ENCODE results near the gene JAZF1.
A peak's percentile ranks its signal among the peaks of the same experiment; 100 is the strongest.

Gene JAZF1

DNA sequence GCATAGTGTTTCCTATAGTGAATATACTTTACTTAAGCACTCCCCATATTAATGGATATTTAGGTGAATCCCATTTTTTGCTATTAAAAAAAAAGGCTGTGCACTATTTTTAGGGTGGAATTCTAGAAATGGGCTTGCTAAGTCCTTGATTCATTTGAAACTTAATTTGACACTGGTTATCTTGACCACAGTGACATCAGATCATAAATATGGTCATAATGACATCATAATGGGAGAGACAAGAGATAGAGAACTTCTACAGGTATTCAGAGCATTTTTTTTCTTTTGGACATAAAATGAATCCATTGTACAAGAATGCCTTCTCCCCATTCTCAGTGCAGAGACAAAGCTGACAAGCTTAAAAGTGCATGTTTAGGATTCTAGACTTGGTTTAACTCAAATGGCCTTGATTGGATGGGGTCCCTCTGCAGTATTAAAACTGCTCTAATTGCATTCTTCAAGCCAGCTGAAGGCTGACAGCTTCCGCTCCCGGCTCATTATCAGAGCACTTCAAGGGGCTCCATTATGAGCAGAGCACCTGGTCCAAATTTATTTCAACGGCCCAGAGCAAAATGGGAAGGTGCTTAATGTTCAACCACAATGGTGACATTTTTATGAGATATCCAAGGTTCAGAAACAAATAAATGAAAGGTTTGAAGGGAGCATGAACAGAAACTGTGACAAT, 104.8 kb downstream of the JAZF1 start:
- no peak for DNase-seq (ENCODE audit: low read depth)

DNA sequence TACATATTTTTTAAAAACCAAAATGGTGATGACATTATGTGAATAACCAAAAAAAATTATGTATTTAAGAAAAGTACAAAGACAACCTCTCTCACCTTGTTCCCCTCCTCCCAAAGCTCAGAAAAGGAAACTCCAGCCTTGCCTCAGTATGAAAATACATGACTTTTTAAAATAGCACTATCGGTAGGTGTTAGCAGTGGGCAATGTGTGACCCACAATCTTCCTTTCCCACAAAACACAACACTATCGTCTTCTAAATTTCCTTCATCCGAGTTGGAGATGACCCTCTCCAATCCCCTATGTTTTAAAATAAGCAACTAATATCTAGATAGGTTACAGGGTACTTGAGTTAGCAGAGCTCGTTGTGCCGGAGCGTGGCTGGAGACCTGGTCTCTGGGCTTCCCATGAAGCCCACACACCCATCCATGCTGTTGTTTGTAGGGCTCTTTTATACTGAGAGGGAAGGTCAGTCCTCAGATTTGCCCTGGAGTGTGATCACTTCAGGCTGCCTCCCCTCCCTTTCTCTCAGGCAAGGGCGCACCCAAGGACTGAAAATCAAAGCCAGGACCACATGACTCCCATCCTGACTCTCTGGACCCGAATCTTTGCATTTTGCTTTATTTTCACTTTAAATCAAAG, 107.6 kb downstream of the JAZF1 start:
- DNase-seq (ENCODE audit: low read depth): no peak

DNA sequence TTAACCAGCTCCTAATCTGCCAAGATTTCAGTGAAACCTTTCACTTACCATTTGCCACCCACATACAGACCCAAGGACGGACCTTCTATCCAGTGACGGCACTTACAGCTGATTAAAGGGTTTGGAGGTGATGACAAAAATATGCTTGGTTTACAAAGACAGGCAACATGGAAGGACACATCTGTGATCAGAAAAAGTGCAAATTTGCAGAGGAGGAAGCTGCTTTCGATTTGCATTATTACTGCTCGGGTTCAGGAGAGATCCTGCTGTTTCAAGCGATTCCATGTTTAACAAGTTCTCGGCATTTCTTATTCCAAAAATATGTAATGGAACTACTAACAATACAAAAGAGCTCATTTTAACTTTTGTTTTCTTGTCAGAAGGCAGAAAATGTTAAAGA, 109.0 kb downstream of the JAZF1 start:
- peak; percentile 42 for DNase-seq (ENCODE audit: low read depth)

DNA sequence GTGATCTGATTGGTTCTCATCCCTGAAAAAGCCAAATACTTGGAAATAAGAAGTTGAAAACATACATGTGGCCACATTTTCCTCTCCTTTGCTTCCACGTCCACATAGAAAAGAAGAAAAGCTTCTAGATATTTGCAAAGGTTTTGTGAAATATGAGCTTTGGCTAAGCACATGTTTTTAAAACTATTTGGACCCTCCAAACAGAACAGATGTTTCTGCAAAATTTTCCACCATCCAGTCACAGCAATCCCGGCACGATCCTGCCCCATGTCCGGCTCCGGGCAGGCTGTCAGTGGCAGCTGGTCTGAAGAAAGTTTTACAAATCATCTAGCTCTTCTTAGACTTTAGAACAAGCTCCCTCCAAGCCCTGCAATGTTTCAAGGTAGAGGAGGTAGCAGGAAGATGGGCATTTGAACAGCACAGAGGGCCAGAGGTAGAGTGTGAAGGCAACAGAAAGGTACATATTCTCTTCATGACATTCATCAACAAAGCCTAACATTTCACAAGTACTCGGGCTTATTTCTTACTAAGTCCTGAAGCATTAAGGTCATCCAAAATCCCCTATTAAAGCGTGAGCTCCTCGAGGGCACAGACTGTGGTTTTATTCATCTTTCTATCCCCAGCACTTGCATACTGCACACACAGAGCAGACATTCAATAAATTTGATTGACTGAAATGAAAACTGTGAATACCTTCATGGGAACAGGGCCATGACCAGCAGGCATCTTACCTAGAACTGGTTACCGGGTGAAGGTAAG, 110.1 kb downstream of the JAZF1 start:
- DNase-seq (ENCODE audit: low read depth): no peak

DNA sequence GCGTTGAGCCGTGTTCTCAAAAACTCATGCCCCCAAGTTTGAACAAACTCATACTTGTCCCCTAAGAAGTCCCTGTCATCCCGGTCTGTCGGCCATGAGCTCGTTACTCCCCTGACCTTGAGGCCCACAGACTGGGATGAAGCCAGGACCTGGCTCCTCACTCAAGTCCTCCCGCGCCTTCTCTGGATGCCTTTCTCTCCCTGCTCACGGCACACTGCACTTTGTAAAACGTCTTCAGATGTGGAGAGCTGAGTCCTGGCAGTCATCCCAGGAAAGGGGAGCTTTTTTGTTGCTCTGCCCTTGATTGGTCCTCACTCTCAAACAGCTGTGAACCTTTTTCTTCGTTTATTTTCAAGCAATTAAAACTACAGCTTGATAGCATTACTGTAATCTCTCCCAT, 110.8 kb downstream of the JAZF1 start:
- no peak for DNase-seq (ENCODE audit: low read depth)

DNA sequence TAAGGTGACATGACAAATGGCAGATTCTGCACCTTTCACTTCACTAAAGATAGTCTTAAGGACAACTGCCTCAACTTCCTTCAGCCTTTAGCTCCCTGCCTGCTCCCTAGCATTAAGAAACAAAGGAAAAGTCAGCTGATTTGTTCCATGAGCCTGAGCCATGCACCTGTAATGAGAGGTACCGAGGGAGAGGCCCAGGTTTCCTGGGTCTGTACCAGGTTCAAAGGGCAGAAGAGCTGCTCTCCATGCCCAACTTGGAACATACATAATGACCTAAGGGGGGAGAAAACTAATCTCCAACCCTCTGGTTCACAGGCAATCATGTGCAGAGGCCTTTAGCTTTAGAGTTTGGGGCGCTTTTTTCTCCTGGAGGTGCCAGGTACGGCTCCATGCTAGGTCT, 111.2 kb downstream of the JAZF1 start:
- no peak for DNase-seq (ENCODE audit: low read depth)

DNA sequence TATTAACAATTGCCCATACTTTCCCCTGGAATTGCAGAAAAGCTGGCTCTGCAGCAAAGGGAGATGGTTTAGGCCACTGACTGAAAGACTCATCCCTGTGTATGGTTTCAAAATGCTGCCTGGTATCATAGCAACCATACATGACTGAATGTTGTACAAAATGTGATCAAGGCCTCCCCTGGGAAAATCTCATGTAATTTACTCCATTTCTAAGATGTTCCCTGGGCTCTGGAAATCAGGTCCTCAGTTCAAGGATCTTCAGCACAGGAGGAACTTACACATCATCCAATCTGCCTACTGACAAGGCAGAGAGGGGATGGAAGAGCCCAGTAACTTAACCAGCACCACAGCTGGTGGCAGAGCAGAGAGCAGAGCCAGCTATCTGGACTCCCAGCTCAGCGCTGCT, 111.8 kb downstream of the JAZF1 start:
- peak; percentile 54 for DNase-seq (ENCODE audit: low read depth)

DNA sequence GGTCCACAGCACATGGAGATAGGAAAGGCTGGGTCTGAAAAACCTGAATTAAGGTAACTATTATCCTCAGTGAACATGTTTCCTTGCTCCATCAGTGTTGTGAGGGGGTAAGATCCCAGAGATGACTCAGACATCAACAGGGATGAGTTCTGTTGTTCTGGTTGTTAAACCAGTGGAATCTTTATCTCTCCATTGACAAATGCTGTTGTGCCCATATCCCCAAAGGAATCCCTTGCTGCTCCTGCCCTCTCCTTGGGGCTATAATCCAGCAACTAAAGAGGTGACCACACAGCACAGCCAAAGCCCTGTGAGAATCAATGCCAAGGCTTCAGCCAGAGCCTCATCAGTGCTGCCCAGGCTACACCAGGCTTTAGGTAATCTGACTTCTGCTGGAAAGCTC, 113.4 kb downstream of the JAZF1 start:
- DNase-seq (ENCODE audit: low read depth): no peak

DNA sequence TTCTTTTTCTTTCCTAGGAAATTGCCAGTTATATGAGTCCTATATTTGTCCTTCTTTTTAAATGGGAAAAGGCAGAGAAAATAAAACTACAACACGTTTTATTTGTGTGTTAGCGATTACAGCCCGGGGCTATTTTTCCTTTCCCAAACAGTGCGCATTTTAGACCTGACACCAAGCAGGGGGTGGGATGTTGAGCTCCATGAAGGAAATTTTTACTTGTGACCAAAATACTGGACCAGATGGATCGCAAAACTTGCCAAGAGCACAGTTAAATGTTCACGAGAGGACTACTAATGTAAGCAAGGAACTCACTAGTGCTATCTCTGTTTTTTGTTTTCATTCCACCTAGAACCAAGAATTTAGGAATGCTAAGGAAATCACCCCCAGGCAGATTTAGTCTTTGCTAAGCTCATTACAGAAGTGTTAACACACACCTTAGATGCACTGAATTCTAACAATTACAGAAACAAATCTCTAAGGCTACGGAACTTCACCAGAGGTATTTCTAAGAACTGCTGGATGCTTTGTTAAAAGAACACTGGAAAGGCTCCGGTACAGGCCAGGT, 114.8 kb downstream of the JAZF1 start:
- peak; percentile 35 for DNase-seq (ENCODE audit: low read depth)

DNA sequence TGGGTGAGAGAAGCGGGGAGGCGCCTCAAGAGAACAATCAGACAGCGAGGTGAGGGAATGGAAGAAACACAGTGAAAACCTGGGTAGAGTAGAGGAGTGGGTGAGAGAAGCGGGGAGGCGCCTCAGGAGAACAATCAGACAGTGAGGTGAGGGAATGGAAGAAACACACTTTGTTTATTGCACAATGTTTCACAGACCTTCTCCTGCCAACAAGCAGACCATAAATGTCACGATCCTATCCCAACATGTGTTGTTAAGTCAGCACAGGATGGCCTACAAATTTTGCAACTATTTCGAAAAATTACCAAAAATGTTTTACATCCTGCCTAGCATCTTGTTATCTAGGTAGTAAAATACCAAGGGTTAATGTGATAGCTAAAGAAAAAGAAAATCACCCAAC, 115.3 kb downstream of the JAZF1 start:
- DNase-seq (ENCODE audit: low read depth): no peak

DNA sequence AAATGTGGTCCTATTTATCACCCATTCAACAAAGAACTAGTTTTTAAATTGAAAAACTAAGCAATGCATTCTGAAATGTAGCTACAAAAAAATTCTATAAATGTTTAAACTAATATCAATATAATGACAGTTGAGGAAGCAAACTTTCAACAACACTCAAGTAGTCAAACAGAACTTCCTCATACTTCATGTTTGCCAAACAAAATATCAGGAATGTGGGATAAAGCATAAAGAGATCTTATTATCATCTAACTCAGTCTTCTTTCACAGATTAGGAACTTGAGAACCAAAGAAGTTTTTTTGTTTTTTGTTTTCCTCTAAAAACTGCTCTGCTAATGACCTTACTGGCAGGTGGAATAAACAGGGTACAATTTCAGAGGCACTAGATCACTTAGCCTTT, 116.2 kb downstream of the JAZF1 start:
- no peak for DNase-seq (ENCODE audit: low read depth)

DNA sequence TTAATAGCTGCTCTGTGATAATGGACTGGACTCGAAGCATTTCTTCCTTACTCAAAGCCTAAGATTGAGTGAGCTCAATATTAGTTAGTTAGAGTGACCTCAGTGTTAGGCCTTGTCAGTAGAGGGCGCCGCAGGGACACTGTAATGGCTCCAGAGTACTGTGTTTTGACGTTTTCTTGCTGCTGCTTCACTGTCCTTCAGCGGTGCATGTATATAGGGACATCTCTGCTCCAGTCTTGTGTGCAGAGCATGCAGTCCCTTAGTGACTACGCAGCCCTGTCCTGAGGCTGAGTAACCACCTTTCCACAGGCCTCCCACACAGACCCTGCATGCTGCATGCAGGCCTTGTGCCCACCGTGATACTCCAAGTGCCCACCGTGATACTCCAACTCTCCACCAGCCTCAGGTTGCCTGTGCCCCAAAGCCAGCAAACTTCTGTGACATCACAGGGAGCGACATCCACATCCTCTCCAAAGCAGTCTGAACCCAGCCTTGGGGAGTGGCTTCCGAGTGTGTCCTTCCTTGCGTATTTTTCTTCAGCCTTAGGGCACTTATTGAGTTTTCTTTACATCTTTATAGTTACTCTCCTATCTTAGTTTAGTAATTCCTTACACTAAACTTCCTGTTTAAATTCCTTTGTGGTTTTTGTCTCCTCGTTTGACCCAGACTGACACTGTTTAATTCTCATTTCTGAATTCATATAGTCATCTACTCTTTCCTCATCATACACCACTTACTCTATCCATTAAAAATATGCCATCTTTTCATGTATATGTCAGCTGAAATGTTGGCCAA, 118.2 kb downstream of the JAZF1 start:
- peak; percentile 89 for DNase-seq (ENCODE audit: low read depth)

DNA sequence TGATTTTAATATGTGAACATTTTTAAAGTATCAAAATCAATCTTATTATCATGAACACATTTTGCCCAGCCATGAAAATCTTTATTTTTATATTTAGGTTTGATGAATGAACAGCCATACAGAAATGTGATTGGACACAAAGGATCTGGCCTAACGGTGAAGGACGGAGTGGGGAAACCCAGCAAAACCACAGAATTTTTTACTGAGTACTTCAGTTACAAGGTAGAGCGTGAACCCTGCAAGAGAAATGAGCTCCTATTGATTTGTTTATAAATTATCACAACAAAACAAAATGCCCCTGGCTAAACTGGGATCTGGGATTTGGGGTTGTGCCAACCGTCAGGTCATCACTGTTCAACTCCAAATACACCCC, 118.8 kb downstream of the JAZF1 start:
- DNase-seq (ENCODE audit: low read depth): no peak

DNA sequence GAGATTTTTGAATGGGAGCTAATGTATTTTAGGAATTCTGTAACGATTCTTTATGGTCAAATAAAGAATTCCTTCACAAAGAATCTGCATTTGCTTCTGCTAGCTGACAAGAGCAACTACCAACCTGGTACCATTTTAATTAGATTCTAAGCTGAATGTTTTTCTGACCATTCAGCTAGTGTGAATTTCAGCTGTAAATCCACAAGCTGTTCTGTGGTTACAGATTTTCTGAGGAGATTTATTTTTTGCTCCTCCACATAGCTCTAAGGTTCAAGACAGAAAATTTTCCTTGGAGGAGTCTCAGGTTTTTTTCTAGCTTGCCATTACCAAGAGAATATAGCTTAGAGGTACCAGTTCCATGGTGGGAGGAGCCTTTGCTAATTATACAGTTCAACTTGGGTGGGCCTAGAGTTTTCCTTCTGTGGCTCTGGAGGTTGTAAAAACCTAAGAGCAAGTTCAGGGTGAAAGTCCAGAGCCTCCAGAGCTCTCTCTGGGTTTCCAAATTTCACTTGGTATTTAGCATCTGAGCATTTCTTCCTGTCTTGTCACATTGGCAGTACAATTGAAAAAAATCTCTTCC, 120.1 kb downstream of the JAZF1 start:
- no peak for DNase-seq (ENCODE audit: low read depth)

DNA sequence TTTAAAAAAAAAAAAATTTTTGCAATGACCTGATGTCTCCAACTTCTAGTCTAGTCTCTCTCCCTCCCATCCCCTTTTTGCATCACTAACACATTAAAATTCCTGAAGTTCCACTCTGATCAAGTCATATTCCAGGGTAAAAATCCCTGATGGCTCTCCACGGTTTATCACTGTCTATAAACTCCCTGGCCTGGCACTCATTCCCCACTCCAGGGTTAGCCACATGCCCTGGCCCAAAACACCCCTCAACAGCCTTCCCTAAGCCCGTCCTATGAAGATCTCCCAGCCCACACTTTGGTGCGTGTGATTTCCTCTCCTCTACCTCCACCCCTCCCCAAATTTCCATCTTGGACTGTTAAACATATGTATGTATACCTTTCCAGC, 125.4 kb downstream of the JAZF1 start:
- DNase-seq (ENCODE audit: low read depth): peak; percentile 68

DNA sequence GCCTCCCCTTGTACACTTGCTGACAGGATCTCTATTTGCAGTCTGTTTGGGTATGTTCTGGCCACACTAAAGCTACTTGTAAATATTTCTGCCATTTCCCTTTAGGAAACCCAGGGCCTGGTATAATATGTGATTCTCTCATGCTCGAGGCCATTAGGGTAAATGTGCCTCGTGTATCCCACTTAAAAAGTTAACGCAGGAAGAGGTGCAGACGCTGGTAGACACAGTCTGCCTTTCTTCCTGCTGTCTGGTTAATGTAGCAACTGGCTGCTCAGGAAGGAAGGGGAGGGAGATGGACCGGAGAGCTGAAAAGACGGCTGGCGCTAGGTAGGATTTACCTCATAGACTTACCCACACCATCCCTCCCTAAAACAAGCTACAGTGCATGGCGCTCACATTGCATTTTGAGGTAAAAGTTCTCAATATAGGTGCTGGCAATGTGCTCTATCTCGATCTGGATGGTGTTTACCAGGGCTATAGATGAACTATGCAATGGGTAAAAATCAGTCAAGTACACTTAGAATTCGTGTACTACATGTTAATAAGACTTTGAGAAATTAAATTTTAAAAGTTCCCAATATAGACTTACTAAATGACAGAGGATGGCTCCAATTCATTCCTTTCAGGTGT, 125.9 kb downstream of the JAZF1 start:
- no peak for DNase-seq (ENCODE audit: low read depth)

DNA sequence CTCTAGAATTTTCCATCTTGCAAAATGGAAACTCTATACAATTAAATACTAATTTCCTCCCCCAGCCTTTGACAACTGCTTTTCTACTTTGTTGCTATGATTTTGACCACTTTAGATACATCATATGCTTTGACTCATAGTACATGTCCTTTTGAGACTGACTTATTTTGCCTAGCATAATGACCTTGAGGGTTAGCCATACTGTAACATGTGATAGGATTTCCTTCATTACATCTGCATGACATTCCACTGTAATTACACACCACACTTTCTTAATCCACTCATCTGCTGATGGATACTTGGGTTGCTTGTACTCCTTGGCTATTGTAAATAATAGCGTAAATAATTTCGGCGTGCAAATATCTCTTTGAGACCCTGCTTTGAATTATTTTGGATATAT, 127.7 kb downstream of the JAZF1 start:
- peak; percentile 88 for DNase-seq (ENCODE audit: low read depth)

DNA sequence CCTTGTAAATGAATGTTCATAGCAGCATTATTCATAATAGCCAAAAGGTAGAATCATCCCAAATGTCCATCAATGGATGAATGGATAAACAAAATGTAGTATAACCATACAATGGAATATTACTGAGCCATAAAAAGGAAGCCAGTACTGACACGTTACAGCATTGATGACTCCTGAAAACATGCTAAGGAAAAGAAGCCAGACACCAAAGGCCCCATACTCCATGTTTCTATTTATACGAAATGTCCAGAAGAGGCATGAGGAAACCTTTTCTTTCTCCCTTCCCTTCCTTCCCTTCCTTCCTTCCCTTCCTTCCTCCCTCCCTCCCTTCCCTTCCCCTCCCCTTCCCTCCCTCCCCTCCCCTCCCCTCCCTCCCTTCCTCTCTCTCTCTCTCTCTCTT, 131.9 kb downstream of the JAZF1 start:
- DNase-seq (ENCODE audit: low read depth): no peak

DNA sequence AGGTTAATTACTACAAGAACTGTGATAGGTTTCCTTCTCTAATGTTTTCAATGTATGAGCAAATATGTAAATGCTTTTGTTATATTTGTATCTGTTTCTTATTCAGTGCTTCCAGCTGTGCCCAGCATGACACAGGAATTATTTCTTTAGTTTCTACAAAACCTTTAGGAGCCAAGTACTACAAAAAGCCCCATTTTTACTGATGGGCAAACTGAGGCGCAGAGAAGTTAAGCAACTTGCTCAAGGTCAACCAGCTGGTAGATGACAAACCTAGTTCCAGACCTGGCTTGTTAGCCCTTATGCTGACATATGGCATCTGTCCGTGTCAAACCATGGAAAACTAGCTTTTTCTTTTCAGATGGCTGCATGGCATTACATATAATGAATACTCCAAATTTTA, 134.6 kb downstream of the JAZF1 start:
- DNase-seq (ENCODE audit: low read depth): no peak

DNA sequence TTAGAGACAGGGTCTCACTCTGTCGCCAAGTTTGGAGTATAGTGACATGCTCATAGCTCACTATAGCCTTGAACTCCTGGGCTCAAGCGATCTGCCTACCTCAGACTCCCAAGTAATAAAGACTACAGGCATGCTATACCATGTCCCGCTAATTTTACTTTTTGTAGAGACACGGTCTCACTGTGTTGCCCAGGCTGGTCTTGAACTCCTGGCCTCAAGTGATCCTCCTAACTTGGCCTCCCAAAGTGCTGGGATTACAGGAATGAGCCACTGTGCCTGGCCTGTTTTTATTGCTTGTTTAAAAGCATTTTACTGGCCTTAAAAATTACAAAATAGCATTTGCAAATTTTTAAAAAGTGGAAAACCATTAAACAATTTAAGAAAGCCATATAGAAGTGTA, 135.0 kb downstream of the JAZF1 start:
- DNase-seq (ENCODE audit: low read depth): no peak

DNA sequence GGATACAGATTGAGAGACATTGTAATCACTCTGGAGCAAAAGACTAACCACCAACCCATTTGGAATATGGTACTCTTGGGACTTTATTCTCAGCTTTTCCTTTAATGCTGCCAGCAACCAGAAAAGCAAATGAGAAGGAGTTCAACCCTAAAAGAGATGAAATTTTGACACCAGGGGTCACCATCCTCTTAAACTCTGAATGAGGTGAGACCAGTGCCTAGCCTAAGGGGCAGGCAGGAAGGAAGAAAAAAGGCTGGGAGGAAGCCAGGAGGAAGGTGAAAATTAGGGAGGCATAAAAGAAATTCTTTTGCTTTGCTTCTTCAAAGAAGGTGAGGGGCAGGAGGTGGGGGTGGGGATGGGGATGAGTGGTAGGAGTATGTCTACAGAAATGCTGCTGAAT, 135.8 kb downstream of the JAZF1 start:
- peak; percentile 28 for DNase-seq (ENCODE audit: low read depth)

DNA sequence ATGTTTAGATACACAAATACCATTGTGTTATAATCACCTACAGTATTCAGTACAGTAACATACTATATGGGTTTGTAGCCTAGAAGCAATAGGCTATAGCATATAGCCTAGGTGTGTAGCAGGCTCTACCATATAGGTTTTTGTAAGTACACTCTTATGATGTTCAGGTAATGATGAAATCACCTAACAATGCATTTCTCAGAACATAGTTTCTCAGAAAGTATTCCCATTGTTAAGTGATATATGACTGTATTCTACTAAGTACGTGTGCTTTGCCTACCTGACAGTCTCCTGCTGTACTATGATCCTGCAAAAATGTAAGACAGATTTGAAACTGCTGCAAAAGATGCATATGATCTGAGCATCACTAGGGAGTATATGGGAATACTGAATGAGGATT, 137.9 kb downstream of the JAZF1 start:
- no peak for DNase-seq (ENCODE audit: low read depth)
